Measurements from ENCODE around the gene RBM4.

The RBM4 gene

GRCh38 chr11:66625041-66625751 is 13.3 kb upstream of the RBM4 start:
- Histone ChIP-seq H3K27ac (no peak overlapping the region), H3K36me3 (peaks cover 100% of the 10 kb centered on the region), H3K27me3 (ENCODE audit: insufficient read depth, low read depth, severe bottlenecking) (no peaks in the 10 kb centered on the region), H3K9me3 (ENCODE audit: severe bottlenecking) (no peaks in the 10 kb centered on the region), H3K4me3 (ENCODE audit: low read depth, low read length) (no peak overlapping the region)
- DNase-seq: no peak
- TF ChIP-seq, protein P1, sequence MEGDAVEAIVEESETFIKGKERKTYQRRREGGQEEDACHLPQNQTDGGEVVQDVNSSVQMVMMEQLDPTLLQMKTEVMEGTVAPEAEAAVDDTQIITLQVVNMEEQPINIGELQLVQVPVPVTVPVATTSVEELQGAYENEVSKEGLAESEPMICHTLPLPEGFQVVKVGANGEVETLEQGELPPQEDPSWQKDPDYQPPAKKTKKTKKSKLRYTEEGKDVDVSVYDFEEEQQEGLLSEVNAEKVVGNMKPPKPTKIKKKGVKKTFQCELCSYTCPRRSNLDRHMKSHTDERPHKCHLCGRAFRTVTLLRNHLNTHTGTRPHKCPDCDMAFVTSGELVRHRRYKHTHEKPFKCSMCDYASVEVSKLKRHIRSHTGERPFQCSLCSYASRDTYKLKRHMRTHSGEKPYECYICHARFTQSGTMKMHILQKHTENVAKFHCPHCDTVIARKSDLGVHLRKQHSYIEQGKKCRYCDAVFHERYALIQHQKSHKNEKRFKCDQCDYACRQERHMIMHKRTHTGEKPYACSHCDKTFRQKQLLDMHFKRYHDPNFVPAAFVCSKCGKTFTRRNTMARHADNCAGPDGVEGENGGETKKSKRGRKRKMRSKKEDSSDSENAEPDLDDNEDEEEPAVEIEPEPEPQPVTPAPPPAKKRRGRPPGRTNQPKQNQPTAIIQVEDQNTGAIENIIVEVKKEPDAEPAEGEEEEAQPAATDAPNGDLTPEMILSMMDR (IDR thresholded peaks at IDR 0.05; ENCODE audit: low read depth, low read length): no peak

DNA sequence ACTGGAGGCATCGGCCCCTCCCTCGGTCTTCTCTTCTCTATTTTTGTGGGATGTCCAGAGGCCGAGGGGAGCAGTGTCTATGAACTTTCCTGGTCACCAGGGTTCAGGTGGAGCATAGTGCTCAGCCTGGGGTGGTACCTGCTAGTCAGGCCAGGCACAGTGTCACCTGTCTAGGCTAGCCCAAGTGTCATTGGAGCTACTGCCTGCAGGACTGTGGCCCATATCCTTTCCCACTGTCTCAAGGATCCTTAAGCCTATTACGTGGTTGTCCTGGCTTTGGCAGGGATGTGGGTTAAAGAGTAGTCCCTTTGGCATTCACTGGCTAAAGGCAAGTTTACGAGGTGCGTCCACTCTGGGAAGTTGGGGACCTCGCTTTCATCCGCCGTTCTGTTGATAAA is 12.8 kb upstream of the RBM4 start:
- no peak for DNase-seq
- Histone ChIP-seq H3K9me3 (ENCODE audit: severe bottlenecking) (no peaks in the 10 kb centered on the region), H3K27ac (no peak overlapping the region), H3K36me3 (peaks cover 100% of the 10 kb centered on the region), H3K27me3 (ENCODE audit: insufficient read depth, low read depth, severe bottlenecking) (no peaks in the 10 kb centered on the region), H3K4me3 (ENCODE audit: low read depth, low read length) (no peak overlapping the region)
- TF ChIP-seq, protein P1 (IDR thresholded peaks at IDR 0.05; ENCODE audit: low read depth, low read length): no peak

DNA sequence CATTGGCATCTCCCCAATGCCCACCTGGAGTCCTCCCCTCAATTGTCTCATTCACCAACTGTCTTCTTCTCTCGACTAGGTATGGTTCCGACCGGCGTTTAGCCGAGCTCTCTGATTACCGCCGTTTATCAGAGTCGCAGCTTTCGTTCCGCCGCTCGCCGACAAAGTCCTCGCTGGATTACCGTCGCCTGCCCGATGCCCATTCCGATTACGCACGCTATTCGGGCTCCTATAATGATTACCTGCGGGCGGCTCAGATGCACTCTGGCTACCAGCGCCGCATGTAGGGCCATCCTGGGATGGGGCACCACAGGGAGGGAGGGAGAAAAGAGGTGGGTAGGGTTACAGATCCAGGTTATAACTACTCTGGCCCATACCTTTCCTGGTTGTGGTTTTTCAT is 12.1 kb upstream of the RBM4 start:
- DNase-seq: no peak
- no peak overlapping the region for H3K4me3 ChIP-seq (ENCODE audit: low read depth, low read length)
- peaks cover 99% of the 10 kb centered on the region for H3K36me3 ChIP-seq
- no peaks in the 10 kb centered on the region for H3K9me3 ChIP-seq (ENCODE audit: severe bottlenecking)
- H3K27me3 ChIP-seq (ENCODE audit: insufficient read depth, low read depth, severe bottlenecking): no peaks in the 10 kb centered on the region
- TF ChIP-seq, protein P1 (IDR thresholded peaks at IDR 0.05; ENCODE audit: low read depth, low read length): no peak
- no peak overlapping the region for H3K27ac ChIP-seq

DNA sequence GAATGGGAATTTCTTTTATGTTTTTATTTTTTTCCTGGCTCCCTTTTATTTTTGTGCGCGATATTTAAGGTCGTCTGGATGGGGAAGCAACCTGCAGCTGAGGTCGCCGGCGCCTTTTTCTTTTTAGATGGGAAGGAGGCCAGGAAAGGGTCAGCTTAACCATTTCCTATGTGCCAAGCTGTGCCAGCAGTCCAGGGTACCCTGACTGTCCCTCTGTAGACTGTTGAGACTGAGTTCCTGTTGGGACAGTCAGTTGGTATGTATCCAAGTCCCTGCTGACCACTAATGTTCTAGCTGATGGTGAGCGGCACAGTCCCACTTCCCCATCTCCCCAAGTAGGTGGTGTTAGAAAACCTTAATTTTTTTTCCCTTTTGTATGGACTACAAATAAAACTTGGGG is 11.6 kb upstream of the RBM4 start:
- TF ChIP-seq, protein P1 (IDR thresholded peaks at IDR 0.05; ENCODE audit: low read depth, low read length): no peak
- H3K27me3 ChIP-seq (ENCODE audit: insufficient read depth, low read depth, severe bottlenecking): no peaks in the 10 kb centered on the region
- no peak overlapping the region for H3K4me3 ChIP-seq (ENCODE audit: low read depth, low read length)
- DNase-seq: no peak
- H3K27ac ChIP-seq: no peak overlapping the region
- H3K36me3 ChIP-seq: peaks cover 99% of the 10 kb centered on the region
- no peaks in the 10 kb centered on the region for H3K9me3 ChIP-seq (ENCODE audit: severe bottlenecking)

- H3K36me3 ChIP-seq: peaks cover 99% of the 10 kb centered on the region
- H3K4me3 ChIP-seq (ENCODE audit: low read depth, low read length): no peak overlapping the region
- H3K9me3 ChIP-seq (ENCODE audit: severe bottlenecking): no peaks in the 10 kb centered on the region
- DNase-seq: no peak
- TF ChIP-seq, protein P1 (IDR thresholded peaks at IDR 0.05; ENCODE audit: low read depth, low read length): no peak
- no peak overlapping the region for H3K27ac ChIP-seq
- H3K27me3 ChIP-seq (ENCODE audit: insufficient read depth, low read depth, severe bottlenecking): no peaks in the 10 kb centered on the region
Observed at GRCh38 chr11:66628061-66628603, 10.4 kb upstream of the RBM4 start.

DNA sequence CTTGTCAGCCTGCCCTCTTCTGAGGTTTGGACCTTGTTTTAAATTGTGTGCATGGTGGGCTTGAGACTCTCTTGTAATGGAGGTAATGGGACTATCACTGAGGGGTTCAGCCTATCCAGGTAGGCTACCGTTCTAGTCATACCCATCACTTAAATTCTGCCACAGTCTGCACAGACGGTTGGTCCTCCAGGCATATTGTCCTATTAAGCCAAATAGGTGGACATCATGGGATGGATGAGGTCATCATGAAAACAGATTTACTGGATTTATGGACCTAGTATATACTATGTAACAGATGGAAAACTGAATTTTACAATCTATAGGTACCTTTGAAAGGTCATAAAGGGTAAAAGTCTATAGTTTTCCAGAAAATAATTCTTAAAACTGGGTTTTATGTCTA is 9.1 kb upstream of the RBM4 start:
- H3K4me3 ChIP-seq (ENCODE audit: low read depth, low read length): no peak overlapping the region
- DNase-seq: no peak
- TF ChIP-seq, protein P1 (IDR thresholded peaks at IDR 0.05; ENCODE audit: low read depth, low read length): no peak
- peaks cover 99% of the 10 kb centered on the region for H3K36me3 ChIP-seq
- no peak overlapping the region for H3K27ac ChIP-seq
- H3K9me3 ChIP-seq (ENCODE audit: severe bottlenecking): no peaks in the 10 kb centered on the region
- H3K27me3 ChIP-seq (ENCODE audit: insufficient read depth, low read depth, severe bottlenecking): no peaks in the 10 kb centered on the region

All from WERI-Rb-1 (cell line).